GM12874 (cell line): ENCODE results near the gene RAB36.

Experiments
- TF ChIP-seq, protein P1 (sequence below): IDR thresholded peaks from 2 replicates; pipeline ENCODE4 v1.5.1; 2011; ENCODE audit warnings: low read depth, mild to moderate bottlenecking, control low read depth, low read length, moderate library complexity; ENCODE audit not compliant: insufficient read depth

RAB36 gene

DNA sequence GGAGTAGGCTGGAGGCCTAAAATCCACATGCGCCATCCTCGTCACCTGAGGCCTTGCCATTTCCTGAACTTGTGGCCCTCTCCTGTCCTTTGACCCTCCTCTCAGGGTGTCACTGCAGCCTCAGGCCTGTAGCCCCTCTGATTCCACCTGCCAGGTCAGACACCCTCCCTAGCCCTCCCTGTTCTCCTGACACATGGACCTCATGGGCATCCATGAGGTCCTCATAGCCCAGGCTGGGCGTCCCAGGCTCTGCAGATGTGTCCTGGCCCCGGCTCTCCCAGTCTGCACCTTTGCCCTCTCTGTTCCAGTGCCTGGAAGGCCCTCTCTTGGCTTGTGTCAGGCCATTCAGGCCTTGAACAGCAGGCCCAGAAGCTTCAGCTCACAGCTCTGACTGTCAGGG lies 15.8 kb downstream of the RAB36 start:
- TF ChIP-seq, protein P1, sequence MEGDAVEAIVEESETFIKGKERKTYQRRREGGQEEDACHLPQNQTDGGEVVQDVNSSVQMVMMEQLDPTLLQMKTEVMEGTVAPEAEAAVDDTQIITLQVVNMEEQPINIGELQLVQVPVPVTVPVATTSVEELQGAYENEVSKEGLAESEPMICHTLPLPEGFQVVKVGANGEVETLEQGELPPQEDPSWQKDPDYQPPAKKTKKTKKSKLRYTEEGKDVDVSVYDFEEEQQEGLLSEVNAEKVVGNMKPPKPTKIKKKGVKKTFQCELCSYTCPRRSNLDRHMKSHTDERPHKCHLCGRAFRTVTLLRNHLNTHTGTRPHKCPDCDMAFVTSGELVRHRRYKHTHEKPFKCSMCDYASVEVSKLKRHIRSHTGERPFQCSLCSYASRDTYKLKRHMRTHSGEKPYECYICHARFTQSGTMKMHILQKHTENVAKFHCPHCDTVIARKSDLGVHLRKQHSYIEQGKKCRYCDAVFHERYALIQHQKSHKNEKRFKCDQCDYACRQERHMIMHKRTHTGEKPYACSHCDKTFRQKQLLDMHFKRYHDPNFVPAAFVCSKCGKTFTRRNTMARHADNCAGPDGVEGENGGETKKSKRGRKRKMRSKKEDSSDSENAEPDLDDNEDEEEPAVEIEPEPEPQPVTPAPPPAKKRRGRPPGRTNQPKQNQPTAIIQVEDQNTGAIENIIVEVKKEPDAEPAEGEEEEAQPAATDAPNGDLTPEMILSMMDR = no peak

DNA sequence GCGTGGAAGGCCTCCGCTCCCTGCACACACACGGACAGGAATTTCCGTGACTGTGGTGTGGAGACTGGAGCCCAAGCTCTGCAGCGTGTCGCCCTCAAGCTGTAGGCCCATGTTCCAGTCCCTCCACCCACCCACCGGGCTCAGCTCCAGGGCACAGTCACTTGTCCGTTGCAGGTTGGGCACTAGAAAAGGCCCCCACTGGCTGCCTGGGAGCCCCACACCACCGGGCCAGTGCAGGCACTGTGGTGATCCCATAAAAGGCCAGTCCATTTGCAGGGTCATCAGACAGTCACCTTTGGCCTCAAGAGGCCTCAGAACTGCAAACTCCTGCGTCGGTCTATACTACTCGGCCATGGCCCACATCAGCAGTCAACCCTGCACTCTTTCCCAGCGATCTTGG lies 16.3 kb downstream of the RAB36 start:
- TF ChIP-seq, protein P1 = no peak

DNA sequence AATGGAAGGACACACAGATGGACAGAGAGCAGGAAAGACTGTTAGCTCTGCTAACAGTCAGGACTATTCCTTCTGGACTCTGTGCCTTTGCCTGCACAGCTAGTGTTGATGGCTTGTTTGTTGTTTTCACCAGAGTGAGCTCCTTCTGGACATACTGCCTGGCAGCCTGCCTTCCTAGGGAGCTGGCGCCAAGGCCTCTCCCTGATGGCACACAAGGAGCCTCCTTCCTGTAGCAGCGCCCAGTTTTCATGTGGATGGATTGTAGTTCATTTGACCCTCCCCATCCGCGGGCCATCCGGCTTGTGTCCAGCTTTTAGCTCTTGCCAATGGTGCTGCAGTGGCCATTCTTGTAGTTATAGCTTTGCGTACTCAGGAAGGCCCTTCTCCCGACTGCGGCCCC lies 18.4 kb downstream of the RAB36 start:
- TF ChIP-seq, protein P1 = no peak

DNA sequence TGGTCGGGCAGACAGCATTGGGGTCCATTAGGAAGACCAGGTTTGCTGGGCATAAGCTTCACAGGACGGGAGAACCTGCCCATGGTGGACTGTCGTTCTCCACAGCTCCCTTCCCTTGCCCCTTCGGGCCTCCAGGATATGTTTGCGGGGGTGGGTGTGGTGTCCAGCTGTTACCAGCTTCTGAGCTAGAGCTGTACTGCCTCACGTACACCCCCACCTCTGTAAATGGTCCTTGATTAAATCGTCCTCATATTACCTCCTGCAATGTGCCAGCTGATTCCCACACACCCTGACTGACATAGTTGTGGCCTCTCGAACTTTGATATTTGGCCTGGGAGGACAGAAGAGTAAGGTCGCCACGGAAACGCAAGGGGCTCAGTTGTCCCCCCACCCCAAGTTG lies 18.8 kb downstream of the RAB36 start:
- TF ChIP-seq, protein P1 = no peak

DNA sequence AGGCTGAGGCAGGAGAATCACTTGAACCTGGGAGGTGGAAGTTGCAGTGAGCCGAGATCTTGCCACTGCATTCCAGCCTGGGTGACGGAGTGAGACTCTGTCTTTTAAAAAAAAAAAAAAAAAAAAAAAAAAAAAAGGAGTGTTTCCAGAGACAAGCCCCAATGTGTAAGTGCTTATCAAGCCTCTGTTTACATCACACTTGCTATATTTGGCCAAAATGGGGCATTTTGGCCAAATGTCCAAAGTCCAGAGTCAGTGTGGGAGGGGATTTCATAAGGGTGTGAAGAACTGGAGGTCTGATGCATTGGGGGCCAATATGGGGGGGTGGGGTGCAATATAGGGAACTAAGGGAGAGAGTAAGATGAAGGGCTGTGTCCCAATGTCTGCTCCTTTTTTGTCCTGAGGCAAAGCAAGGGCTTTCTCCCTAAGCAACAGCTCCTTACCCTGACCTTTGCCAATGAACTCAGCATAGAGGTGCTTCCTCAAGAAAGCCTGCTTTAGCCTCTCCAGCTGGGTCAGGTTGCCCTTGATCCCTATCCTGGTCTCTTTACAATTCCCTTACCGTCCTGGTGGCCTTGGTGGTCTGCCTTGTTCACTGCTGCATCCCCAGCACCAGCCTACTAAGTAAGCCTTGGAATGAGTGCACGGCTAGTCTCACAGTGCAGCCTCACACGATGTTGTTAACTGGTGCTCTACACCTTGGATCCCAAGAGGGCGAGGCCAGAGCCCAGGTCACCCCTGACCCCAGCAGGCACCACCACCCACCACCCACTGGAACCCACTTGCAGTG lies 21.0 kb downstream of the RAB36 start:
- TF ChIP-seq, protein P1 = no peak

DNA sequence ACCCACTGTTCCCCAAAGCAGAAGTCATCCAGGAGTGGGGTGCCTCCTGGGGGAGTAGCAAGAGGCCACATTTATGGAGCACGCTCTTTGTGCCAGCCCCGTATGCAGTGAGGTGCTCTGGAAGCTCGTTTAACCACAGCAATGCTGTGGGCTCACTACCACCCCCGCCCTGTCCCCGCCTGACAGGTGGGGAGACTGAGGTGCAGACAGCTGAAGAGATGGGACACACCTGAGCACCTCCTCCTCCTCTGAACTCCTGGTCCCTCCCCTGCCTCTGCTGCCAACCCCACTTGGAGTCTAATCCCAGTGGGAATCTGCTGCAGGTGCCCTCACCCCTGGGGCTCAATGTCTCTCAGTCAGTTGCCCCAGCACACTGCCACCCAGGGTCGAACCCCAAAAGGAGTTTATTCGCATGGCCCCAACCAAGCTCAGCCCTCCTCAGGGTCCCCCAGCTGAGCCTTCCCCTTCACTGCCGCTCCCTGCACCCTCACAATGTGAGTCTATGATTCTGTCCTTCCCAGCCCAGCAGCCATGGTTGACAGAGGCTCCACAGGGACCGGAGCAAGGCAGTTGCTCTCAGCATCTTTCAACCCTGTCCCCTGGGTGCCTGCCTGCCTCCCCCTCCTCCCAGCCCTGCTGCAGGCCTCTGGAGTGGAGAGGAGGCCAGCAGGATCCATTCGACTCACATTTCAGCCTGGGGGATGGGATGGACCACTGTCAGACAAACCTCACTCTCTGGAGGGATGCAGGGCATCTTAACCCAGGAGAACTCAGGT lies 21.8 kb downstream of the RAB36 start:
- TF ChIP-seq, protein P1 = no peak

DNA sequence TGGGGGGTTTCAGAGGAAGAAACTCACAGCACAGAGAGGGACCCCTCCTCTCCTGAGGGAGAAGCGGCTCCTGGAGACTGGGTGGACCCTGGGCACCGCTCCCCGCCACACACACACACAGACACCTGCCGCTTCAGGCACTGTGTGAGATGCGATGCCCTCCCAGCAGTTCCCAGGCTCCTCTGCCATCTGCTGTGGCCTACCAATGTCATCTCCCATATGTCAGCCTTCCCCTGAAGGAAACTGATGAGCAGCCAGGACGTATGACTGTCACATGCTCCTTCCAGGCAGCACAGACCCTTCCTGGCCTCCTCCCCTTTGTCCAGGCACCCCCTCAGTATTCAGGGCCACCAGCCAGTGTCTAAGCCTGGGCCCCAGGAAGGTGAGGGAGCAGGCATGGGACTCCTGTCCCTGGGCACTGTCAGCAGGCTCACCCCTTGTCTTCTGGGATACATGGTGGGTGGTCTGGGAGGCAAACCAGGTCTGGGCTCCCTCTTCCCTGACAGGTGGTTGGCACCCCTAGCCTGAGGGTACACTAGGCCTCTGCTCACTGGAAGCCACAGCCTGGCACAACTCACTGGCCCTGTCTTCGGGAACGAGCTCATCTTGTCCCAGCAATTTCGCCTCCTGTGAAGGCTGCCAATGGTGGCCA lies 23.2 kb downstream of the RAB36 start:
- TF ChIP-seq, protein P1 = no peak
